Measurements from ENCODE around the gene NFKBIL1.
A peak's percentile ranks its signal among the peaks of the same experiment; 100 is the strongest.
"Not testable (repeated sequence)": the region's sequence is repeated elsewhere in the genome, so short reads cannot be mapped to it uniquely, and the experiment has no call there.

NFKBIL1 gene

GRCh38 chr6:31581434-31582229 is 34.2 kb downstream of the NFKBIL1 start:
- no peak for DNase-seq

- peak; percentile 60 for DNase-seq
Observed at GRCh38 chr6:31582230-31582643, 34.8 kb downstream of the NFKBIL1 start, which contains the start of gene LTB. Gene LTB, minus strand, starts transcription at chr6:31582424. Its CDS starts 7 bp downstream, at chr6:31582417.

GRCh38 chr6:31585491-31585890 is 38.1 kb downstream of the NFKBIL1 start:
- DNase-seq = no peak

- DNase-seq = no peak
Observed at GRCh38 chr6:31586008-31586407, 38.6 kb downstream of the NFKBIL1 start, which contains the start of gene LST1. Gene LST1, plus strand, starts transcription at chr6:31586277. Its CDS starts 1,023 bp downstream, at chr6:31587300.

- no peak for DNase-seq
Observed at GRCh38 chr6:31586599-31587281, 39.3 kb downstream of the NFKBIL1 start.

GRCh38 chr6:31587791-31588777 is 40.7 kb downstream of the NFKBIL1 start:
- no peak for DNase-seq

GRCh38 chr6:31588871-31589650 is 41.7 kb downstream of the NFKBIL1 start:
- no peak for DNase-seq

- DNase-seq = not testable (repeated sequence)
Observed at GRCh38 chr6:31590691-31591090, 43.3 kb downstream of the NFKBIL1 start.

GRCh38 chr6:31592396-31592771 is 45.0 kb downstream of the NFKBIL1 start:
- no peak for DNase-seq

- DNase-seq = no peak
Observed at GRCh38 chr6:31597006-31597405, 49.6 kb downstream of the NFKBIL1 start.

GRCh38 chr6:31607317-31607716 is 59.9 kb downstream of the NFKBIL1 start:
- DNase-seq = no peak
